ENCODE data around the gene ADAMTS7.
"Not testable (repeated sequence)": the region's sequence is repeated elsewhere in the genome, so short reads cannot be mapped to it uniquely, and the experiment has no call there.

The ADAMTS7 gene

DNA sequence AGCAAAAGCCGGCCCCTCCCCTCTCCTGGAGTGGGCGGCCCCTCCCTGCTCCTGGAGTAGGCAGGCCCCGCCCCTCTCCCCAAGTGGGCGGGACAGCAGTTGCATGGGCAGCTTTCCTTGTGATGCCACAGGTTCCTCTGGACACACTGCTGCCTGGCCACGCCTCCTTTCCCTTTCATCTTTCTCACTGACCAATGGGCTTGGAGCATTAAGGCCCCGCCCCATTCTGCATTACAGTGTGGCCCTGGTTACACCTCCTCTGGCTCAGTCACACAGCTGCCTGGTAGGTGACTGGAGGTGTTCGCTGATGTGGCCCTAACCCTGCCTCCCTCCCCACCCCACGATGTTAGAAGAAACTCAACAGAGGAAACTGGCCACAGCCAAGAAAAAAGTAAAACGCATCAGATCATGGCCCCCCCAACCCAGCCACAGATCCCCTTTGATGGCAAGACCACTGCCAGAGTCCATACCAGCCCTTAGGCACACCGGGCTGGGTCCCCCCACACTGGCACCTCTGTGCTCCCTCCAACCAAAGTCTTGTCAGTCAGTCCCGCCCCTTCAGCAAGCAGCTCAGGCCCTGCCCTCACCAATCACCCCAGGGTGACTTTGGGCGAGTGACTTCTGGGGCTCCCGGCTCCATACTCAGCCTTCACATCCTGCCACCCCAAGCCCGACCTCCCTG is 84.3 kb downstream of the ADAMTS7 start:
- Histone ChIP-seq H3K9me3 (ENCODE audit: control insufficient read depth, insufficient read depth, low read depth, low read length) (no peaks in the 10 kb centered on the region), H3K27ac (ENCODE audit: extremely low read depth, low read depth, low read length) (no peak overlapping the region), H3K4me3 (ENCODE audit: low read depth, low read length) (no peak overlapping the region), H3K36me3 (ENCODE audit: control insufficient read depth in 2 of 2, insufficient read depth in 1 of 2, low read length in 2 of 2) (no peaks in the 10 kb centered on the region), H3K4me1 (ENCODE audit: control insufficient read depth, insufficient read depth, low read length) (no peaks in the 10 kb centered on the region)
- TF ChIP-seq SCRT2 (tag by site-specific recombination; IDR thresholded peaks at IDR 0.05) (peak; percentile 93), SCRT1 (tag by site-specific recombination; IDR thresholded peaks at IDR 0.05; ENCODE audit: borderline replicate concordance) (peak; percentile 84), SP2 (tag by site-specific recombination; IDR thresholded peaks at IDR 0.05) (peak; percentile 83), EGR2 (tag by site-specific recombination; IDR thresholded peaks at IDR 0.05; ENCODE audit: low read depth) (peak; percentile 55; the same call in 1 of the 2 replicates), IKZF3 (tag by site-specific recombination; IDR thresholded peaks at IDR 0.05) (peak; percentile 19; the same call in 1 of the 2 replicates), KLF10 (tag by site-specific recombination; IDR thresholded peaks at IDR 0.05) (0 out of 2 replicates have a peak, but pooled peaks have one; percentile 29), SP3 (tag by site-specific recombination; IDR thresholded peaks at IDR 0.05) (peak; percentile 51), KLF9 (tag by site-specific recombination; IDR thresholded peaks at IDR 0.05; ENCODE audit: low read depth) (peak; percentile 71), ZNF600 (tag by site-specific recombination; IDR thresholded peaks at IDR 0.05) (peak; percentile 51; the same call in 1 of the 2 replicates), ZNF48 (tag by site-specific recombination; IDR thresholded peaks at IDR 0.05) (no peak), ZNF350 (tag by site-specific recombination; IDR thresholded peaks at IDR 0.05) (no peak), ZNF621 (tag by site-specific recombination; IDR thresholded peaks at IDR 0.05) (no peak), TCF7L2 (IDR thresholded peaks at IDR 0.05; ENCODE audit: borderline replicate concordance, low read depth, low read length) (peak; percentile 76; the same call in 1 of the 2 replicates)
- TF ChIP-seq, protein P1, sequence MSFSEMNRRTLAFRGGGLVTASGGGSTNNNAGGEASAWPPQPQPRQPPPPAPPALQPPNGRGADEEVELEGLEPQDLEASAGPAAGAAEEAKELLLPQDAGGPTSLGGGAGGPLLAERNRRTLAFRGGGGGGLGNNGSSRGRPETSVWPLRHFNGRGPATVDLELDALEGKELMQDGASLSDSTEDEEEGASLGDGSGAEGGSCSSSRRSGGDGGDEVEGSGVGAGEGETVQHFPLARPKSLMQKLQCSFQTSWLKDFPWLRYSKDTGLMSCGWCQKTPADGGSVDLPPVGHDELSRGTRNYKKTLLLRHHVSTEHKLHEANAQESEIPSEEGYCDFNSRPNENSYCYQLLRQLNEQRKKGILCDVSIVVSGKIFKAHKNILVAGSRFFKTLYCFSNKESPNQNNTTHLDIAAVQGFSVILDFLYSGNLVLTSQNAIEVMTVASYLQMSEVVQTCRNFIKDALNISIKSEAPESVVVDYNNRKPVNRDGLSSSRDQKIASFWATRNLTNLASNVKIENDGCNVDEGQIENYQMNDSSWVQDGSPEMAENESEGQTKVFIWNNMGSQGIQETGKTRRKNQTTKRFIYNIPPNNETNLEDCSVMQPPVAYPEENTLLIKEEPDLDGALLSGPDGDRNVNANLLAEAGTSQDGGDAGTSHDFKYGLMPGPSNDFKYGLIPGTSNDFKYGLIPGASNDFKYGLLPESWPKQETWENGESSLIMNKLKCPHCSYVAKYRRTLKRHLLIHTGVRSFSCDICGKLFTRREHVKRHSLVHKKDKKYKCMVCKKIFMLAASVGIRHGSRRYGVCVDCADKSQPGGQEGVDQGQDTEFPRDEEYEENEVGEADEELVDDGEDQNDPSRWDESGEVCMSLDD (tag by site-specific recombination; IDR thresholded peaks at IDR 0.05): no peak
- ChIA-PET CTCF (interaction anchor here (0.7 to 1.2 kb wide), 5 partner anchors 7 to 89 kb away, joined by 3 to 6 read pairs (median 4); no protein-coding TSS in a partner anchor), POLR2A (no interaction called here)

DNA sequence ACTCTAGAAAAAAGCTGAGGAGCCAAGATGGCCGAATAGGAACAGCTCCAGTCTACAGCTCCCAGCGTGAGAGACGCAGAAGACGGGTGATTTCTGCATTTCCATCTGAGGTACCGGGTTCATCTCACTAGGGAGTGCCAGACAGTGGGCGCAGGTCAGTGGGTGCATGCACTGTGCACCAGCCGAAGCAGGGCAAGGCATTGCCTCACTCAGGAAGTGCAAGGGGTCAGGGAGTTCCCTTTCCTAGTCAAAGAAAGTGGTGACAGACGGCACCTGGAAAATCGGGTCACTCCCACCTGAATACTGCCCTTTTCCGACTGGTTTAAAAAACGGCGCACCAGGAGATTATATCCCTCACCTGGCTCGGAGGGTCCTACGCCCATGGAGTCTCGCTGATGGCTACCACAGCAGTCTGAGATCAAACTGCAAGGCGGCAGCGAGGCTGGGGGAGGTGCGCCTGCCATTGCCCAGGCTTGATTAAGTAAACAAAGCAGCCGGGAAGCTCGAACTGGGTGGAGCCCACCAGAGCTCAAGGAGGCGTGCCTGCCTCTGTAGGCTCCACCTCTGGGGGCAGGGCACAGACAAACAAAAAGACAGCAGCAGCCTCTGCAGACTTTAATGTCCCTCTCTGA is 91.3 kb downstream of the ADAMTS7 start:
- not testable (repeated sequence) for H3K4me3 ChIP-seq (ENCODE audit: low read depth, low read length)

DNA sequence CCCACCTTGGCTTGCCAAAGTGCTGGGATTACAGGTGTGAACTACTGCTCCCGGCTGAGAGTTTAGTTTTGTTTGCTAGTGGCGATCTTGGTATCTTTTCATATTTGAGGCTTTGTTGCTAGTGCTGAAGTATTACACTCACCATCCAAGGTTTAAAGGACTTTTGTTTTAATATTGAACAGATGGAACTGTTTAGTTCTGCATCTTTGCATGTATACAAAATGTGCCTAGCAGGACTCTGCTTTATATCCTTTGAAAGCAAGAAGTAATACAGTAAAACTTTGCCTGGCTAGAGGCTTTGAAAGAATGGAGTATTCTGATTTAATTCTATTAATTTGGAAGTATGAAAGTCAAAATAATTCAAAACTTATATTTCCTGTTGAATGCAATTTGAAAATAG is 92.4 kb downstream of the ADAMTS7 start:
- no peaks in the 10 kb centered on the region for H3K9me3 ChIP-seq (ENCODE audit: control insufficient read depth, insufficient read depth, low read depth, low read length)
- H3K36me3 ChIP-seq (ENCODE audit: control insufficient read depth in 2 of 2, insufficient read depth in 1 of 2, low read length in 2 of 2): no peaks in the 10 kb centered on the region
- TF ChIP-seq, protein P2, sequence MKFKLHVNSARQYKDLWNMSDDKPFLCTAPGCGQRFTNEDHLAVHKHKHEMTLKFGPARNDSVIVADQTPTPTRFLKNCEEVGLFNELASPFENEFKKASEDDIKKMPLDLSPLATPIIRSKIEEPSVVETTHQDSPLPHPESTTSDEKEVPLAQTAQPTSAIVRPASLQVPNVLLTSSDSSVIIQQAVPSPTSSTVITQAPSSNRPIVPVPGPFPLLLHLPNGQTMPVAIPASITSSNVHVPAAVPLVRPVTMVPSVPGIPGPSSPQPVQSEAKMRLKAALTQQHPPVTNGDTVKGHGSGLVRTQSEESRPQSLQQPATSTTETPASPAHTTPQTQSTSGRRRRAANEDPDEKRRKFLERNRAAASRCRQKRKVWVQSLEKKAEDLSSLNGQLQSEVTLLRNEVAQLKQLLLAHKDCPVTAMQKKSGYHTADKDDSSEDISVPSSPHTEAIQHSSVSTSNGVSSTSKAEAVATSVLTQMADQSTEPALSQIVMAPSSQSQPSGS (tag by site-specific recombination; IDR thresholded peaks at IDR 0.05; ENCODE audit: low read depth): no peak
- H3K4me3 ChIP-seq (ENCODE audit: low read depth, low read length): no peak overlapping the region
- POLR2A ChIA-PET: no interaction called here
- no peaks in the 10 kb centered on the region for H3K4me1 ChIP-seq (ENCODE audit: control insufficient read depth, insufficient read depth, low read length)
- CTCF ChIA-PET: interaction anchor here (1.8 kb wide), 1 partner anchor 80 kb away, joined by 7 read pairs; no protein-coding TSS in a partner anchor
- H3K27ac ChIP-seq (ENCODE audit: extremely low read depth, low read depth, low read length): no peak overlapping the region

More for the DNA sequence above, 91.3 kb downstream of the ADAMTS7 start:
- TF ChIP-seq SETDB1 (IDR thresholded peaks at IDR 0.05; ENCODE audit: insufficient read length, low read length): peak; percentile 33
- H3K27ac ChIP-seq (ENCODE audit: extremely low read depth, low read depth, low read length); H3K36me3 ChIP-seq (ENCODE audit: control insufficient read depth in 2 of 2, insufficient read depth in 1 of 2, low read length in 2 of 2); POLR2A ChIA-PET; H3K4me1 ChIP-seq (ENCODE audit: control insufficient read depth, insufficient read depth, low read length); H3K9me3 ChIP-seq (ENCODE audit: control insufficient read depth, insufficient read depth, low read depth, low read length): not testable (repeated sequence)
- CTCF ChIA-PET: interaction anchor here (0.7 kb wide), 1 partner anchor 160 kb away, joined by 3 read pairs; no protein-coding TSS in a partner anchor
